ENCODE results near the gene SERPIND1.

GRCh38 chr22:20792221-20792965, 18.5 kb downstream of the SERPIND1 start:
- TF ChIP-seq, protein P1, sequence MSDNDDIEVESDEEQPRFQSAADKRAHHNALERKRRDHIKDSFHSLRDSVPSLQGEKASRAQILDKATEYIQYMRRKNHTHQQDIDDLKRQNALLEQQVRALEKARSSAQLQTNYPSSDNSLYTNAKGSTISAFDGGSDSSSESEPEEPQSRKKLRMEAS (IDR thresholded peaks at IDR 0.05; ENCODE audit: low read depth, low read length), result no peak
- TF ChIP-seq, protein P2, sequence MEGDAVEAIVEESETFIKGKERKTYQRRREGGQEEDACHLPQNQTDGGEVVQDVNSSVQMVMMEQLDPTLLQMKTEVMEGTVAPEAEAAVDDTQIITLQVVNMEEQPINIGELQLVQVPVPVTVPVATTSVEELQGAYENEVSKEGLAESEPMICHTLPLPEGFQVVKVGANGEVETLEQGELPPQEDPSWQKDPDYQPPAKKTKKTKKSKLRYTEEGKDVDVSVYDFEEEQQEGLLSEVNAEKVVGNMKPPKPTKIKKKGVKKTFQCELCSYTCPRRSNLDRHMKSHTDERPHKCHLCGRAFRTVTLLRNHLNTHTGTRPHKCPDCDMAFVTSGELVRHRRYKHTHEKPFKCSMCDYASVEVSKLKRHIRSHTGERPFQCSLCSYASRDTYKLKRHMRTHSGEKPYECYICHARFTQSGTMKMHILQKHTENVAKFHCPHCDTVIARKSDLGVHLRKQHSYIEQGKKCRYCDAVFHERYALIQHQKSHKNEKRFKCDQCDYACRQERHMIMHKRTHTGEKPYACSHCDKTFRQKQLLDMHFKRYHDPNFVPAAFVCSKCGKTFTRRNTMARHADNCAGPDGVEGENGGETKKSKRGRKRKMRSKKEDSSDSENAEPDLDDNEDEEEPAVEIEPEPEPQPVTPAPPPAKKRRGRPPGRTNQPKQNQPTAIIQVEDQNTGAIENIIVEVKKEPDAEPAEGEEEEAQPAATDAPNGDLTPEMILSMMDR (IDR thresholded peaks at IDR 0.05; ENCODE audit: low read depth, low read length), result no peak
- no peak for TF ChIP-seq POLR2A (IDR thresholded peaks at IDR 0.05; ENCODE audit: extremely low read depth, insufficient read length)

All from NB4 (cell line).